Hematopoietic multipotent progenitor cell treated with erythropoietin and hydrocortisone succinate and interleukin-3 and kit ligand, for 6 days (in vitro differentiated cells): ENCODE results near the gene AJAP1.

ENCODE experiments used
- DNase-seq: peaks from one replicate; pipeline ENCODE4 v3.0.0-alpha.2; 2015

Gene AJAP1

GRCh38 chr1:4684136-4684535, 29.7 kb downstream of the AJAP1 start:
- no peak for DNase-seq

- no peak for DNase-seq
Observed at GRCh38 chr1:4684864-4685522, 30.6 kb downstream of the AJAP1 start.

DNA sequence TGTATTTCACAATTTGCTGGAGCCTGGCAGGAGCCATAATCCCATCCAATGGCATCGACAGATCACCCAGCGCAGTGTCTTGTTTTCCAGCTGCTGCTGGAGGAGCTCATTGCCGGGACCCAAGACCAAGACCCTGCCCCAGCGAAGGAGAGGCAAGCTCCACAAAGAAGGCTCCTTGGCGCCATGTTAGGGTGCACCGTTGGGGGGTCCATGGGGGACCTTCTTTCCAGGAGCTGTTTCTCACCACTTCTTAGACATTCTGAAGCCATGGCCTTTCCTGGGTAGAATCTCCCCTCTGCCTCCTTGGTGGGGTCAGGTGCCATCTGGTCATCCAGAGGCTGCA, 31.1 kb downstream of the AJAP1 start:
- DNase-seq: no peak

DNA sequence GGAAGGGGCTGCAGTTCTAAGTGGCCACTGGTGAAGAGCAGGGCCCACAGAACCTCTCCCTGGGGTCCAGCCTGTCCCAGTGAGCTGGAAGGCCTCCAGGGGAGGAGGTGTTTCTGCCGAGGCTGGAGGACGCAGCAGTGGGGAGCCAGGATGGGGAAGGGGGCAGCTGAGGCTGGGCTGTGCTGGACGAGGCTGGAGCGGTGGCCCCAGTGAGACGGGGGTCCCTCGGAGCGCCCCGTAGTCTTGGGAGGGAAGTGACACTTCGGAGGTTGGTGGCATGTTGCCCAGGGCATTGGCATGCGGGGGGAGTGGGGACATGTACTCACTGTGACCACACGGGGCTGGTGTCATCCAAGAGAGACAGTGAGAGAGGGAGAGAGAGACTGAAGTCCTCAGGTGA, 33.5 kb downstream of the AJAP1 start:
- DNase-seq: no peak

- DNase-seq: no peak
Observed at GRCh38 chr1:4689271-4689935, 35.0 kb downstream of the AJAP1 start.

DNA sequence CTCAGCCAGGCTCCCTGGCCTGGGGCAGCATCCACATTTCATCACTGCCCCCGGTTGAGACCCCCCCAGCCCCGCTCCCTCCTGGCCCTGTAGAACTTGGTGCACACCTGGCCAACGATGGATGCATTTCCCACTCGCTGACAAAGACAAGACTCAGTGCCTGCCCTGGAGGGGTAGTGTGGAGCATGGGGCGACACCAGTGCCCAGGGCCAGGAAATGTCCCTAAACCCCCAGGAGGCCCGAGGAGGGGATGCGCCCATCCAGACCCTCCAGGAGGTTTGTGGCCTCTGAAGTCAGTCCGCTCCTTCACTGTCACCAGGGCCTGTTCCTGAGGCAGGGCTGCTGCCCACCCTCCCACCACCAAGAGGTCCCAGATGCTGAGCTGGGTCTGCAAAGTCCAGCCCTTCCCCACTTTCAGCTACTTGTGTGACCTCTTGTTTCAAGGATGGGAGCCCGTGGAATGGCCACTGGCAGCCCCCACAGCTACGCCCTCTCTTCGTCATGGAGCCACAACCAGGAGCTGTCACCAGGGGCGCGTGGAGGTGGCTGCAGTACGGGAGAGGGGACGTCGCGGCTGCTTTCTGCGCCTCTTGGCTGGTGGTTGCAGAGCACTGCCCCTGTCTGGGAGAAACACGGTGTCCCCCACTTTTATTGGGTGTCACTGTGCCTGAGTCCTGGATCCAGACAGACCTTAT, 35.7 kb downstream of the AJAP1 start:
- DNase-seq: no peak

- DNase-seq: no peak
Observed at GRCh38 chr1:4690951-4691675, 36.7 kb downstream of the AJAP1 start.

DNA sequence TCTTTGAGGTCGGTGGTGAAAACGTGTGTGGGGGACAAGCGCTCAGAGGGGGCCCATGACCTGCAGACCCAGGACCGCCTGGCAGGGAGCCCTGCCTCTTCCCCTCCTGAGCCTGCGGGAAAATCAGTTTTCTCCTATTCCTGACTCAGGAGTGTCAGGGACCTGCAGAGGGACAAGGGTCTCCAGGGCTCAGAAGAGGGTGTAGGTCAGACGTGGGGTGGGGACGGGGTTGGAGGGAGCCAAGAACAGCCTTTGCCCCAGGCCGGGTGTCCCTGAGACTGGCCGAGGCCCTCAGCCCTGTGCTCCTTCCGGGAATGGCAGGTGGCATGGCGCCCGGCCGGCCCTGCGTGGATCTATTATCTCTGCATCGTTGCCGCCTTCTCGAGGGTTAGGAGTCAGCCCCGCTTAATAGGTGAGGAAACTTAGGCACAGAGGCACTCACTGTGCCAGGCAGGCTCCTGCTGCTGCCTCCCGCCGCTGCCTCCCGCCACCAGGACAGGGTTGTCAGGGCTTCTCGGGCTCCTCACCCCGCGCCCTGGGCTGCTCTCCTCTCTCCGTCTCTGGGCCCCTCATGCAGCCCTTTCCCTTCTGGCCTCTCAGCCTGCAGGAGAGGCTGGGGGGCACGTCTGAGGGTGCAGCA, 37.5 kb downstream of the AJAP1 start:
- DNase-seq: no peak

DNA sequence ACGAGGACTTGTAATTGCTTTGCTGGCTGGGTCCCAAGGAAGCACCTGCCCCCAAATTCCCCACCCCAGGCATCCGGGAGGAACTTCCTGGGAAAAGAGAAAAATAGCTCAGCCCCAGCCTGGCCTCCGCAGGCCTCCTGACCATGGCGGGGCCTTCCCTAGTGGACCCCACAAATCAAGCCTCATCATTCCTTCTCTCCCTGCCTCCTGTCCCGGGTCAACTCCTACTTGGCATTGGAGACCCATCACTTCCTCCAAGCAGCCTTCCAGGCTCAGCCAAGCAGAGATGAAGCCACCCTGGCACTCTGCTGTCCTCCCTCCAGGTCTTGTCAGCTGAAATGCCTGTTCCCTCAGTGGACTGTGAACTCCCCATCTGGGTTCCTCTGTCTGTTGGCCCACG, 38.0 kb downstream of the AJAP1 start:
- DNase-seq: no peak

- no peak for DNase-seq
Observed at GRCh38 chr1:4693331-4693730, 38.9 kb downstream of the AJAP1 start.

- no peak for DNase-seq
Observed at GRCh38 chr1:4693891-4694290, 39.5 kb downstream of the AJAP1 start.

GRCh38 chr1:4694492-4694891, 40.1 kb downstream of the AJAP1 start:
- DNase-seq: no peak

- no peak for DNase-seq
Observed at GRCh38 chr1:4695241-4695640, 40.8 kb downstream of the AJAP1 start.

DNA sequence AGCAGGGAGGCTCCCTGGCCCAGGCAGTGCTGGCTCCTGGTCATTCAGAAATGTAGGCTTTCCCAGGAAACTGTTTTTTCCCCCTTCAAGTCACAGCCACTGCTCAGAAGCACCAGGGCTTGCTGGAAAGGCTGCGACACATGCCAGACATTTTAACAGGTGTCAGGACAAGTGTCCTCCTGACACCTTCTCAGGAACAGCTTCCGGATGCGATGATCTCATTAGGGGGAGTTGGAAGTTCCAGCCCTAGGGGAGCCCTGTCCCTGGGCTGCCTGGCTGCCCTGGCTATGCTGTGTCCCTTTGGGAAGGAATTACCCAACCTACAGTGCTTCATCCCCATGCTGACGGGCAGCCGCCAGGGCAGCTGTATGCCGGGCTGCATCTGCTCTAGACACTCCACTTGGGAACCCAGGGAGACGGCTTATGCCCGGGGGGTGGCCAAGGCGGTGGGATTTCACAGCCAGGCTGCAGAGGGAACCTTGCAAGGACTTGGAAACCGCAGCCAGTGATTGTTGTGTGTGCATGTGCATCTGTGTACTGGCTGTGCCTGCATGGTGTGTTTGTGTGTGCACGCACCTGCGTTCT, 41.8 kb downstream of the AJAP1 start:
- DNase-seq: no peak

GRCh38 chr1:4696753-4697152, 42.3 kb downstream of the AJAP1 start:
- DNase-seq: no peak

DNA sequence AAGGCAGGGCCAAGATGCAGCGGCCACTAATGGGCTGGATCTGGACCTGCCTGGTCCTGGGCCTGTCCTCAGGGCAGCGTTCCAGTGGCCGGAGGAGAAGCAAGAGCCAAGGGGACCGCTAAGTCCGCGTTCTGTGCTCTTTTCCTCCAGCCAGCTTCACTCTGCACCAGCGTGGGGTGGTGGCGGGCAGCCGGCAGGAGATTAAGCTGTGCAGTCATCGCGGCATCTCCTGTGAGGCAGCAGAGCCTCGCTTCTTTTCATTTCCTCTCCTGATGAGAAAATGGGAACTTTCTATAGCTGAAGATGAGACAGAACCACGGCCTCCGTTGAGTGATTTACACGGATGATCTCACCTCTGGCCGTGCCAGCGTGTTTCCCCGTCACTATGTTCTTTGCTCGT, 43.4 kb downstream of the AJAP1 start:
- no peak for DNase-seq

- no peak for DNase-seq
Observed at GRCh38 chr1:4698911-4699310, 44.5 kb downstream of the AJAP1 start.

DNA sequence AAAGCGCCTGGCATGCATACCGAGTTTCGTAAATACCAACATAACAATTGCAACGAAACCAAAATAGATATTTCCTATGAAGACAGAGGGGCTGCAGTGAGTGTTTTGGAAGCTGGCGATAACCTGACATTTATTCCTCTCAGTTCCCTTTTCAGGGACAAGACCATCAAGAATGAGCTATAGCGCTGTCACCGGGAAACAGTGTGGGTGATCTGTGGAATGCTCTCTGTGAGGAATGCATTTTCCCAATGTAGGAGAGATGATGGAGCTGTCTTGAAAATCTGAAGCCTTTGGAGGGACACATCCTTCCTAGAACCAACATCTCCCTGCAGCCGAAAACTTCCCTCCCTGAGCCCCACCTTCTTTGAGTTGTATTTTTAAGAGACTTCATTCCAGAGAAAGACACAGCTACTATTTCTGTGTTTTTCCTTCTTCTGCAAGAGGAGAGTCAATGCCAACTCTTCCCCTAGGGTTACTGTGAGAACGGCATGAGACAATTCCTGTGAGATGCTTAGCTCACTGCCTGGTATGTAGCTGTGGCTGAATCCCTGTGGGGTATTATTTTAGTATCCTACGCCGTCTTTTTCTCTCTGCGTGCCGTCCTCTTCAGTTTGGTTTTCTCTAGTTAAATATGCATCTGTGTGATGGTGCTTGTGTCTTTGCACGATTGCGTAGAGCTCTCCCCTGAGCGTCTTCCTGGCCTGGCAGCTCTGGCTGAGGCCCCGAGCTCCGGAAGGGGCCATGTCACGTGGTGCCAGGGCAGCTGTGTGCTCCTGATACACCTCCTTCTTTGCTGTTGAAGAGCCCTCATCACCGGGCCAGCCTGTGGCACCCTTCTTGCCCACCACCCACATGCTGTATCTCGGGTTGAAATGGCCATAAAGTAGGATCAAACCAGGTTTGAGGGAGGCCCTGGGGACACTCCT, 45.2 kb downstream of the AJAP1 start:
- DNase-seq: no peak

DNA sequence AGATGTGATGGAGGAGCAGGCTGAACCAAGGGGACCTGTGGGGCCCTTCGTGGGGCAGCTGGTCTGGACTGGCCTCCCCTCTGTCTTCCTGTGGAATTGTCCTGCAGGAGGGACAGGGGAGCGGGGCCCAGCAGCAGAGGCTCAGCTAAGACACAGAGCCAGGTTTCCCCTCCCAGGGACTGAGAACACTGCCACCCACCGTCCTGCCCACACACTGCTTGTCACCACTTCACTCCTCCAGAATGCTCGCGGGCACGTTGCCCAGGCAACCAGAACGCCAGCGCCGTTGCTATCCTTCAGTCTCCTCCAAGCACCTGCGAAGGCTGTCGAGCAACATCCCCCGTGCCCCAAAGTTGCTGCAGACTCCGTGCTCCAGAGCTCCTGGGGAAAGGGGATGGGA, 46.4 kb downstream of the AJAP1 start:
- DNase-seq: no peak

DNA sequence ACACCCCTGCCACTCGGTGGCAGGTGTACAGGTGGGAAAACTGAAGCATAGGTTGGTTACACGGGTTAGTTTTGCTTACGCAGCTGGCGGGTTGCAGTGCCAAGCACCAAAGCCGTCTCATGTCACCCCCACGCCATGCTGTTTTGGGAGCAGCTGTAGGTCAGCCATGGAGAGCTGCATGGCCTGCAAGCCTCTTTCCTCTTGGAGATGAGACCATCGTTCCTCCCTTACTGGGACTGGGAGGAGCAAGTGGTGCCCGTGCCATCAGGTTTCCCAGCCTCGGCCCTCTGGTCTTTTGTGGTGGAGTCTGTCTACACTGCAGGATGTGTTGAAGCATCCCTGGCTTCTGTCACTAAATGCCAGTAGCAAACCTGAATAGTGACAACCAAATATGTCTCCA, 46.9 kb downstream of the AJAP1 start:
- no peak for DNase-seq

GRCh38 chr1:4702464-4702863, 48.1 kb downstream of the AJAP1 start:
- DNase-seq: no peak

DNA sequence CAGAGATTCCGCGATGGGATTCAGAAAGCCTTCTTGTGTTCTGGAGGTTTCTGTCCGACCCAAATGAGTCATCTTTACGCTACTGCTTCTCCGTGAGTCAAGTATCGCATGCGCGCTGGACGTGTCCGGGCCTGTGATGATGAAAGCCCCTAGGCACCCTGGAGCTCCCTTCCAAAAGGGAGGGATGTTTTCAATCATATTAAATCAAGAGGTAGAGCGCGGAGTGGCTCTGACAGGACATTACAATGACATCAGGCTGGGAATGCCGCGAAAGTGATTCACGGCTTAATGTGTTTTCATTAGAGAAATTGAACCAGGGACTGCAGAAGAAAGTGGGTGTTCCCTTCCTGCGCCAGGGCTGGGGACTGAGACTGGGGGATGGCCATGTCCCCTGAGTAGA, 48.5 kb downstream of the AJAP1 start:
- DNase-seq: no peak
